HCEC 1CT (cell line): Measurements from ENCODE around the gene CPNE2.
A peak's percentile ranks its signal among the peaks of the same experiment; 100 is the strongest.
"Not testable (repeated sequence)": the region's sequence is repeated elsewhere in the genome, so short reads cannot be mapped to it uniquely, and the experiment has no call there.

ENCODE experiments used
- DNase-seq: peaks from one replicate; pipeline ENCODE4 v3.0.0-alpha.2; 2017

Gene CPNE2

GRCh38 chr16:57091975-57092785 is at the start of gene CPNE2:
Gene CPNE2, plus strand, starts transcription at chr16:57092583. Its CDS starts 18,160 bp downstream, at chr16:57110743.
- DNase-seq: peak; percentile 25

- no peak for DNase-seq
Observed at GRCh38 chr16:57043248-57043647, 49.1 kb upstream of the CPNE2 start.

- DNase-seq: no peak
Observed at GRCh38 chr16:57044931-57045693, 47.3 kb upstream of the CPNE2 start.

- peak; percentile 33 for DNase-seq
Observed at GRCh38 chr16:57045694-57046381, 46.5 kb upstream of the CPNE2 start.

- no peak for DNase-seq
Observed at GRCh38 chr16:57048095-57048494, 44.3 kb upstream of the CPNE2 start.

- DNase-seq: no peak
Observed at GRCh38 chr16:57049678-57050077, 42.7 kb upstream of the CPNE2 start.

- no peak for DNase-seq
Observed at GRCh38 chr16:57051696-57052228, 40.6 kb upstream of the CPNE2 start.

GRCh38 chr16:57053206-57053605 is 39.2 kb upstream of the CPNE2 start:
- no peak for DNase-seq

GRCh38 chr16:57054338-57054737 is 38.0 kb upstream of the CPNE2 start:
- DNase-seq: no peak

GRCh38 chr16:57054771-57055170 is 37.6 kb upstream of the CPNE2 start:
- no peak for DNase-seq

- DNase-seq: no peak
Observed at GRCh38 chr16:57055671-57056070, 36.7 kb upstream of the CPNE2 start.

- DNase-seq: no peak
Observed at GRCh38 chr16:57058291-57058861, 34.0 kb upstream of the CPNE2 start.

- no peak for DNase-seq
Observed at GRCh38 chr16:57060323-57061083, 31.9 kb upstream of the CPNE2 start.

GRCh38 chr16:57061084-57061905 is 31.1 kb upstream of the CPNE2 start:
- DNase-seq: no peak

GRCh38 chr16:57062329-57062728 is 30.1 kb upstream of the CPNE2 start:
- DNase-seq: no peak

- not testable (repeated sequence) for DNase-seq
Observed at GRCh38 chr16:57063189-57063588, 29.2 kb upstream of the CPNE2 start.

- DNase-seq: no peak
Observed at GRCh38 chr16:57064995-57065394, 27.4 kb upstream of the CPNE2 start.

GRCh38 chr16:57066625-57067024 is 25.8 kb upstream of the CPNE2 start:
- no peak for DNase-seq

- no peak for DNase-seq
Observed at GRCh38 chr16:57067347-57067746, 25.0 kb upstream of the CPNE2 start.

- no peak for DNase-seq
Observed at GRCh38 chr16:57069053-57069452, 23.3 kb upstream of the CPNE2 start.
